HCT116 (cell line): ENCODE results near the gene SPDEF. TPM values are rescaled to one million over a fixed set of nuclear protein-coding genes. Genes with fewer than 3 reads are reported as not detected.

ENCODE experiments used
- ATAC-seq: fragments of 200-7000 bp; cut with Tn5 transposase; 2 replicates; pipeline ENCODE4 v1.9.1; 2020; ENCODE audit warnings: mild to moderate bottlenecking, moderate library complexity
- BruUV-seq: library from RNA; stranded (reverse); fragments of 400-500 nt; replicated peaks from 2 replicates; lab custom pipeline; 2021; lab: Mats Ljungman, UMichigan
- CTCF ChIA-PET: fragments of 300-600 bp; sonication (Branson Sonifier 250); formaldehyde crosslinking; loops from one replicate; lab custom pipeline; 2021; ENCODE audit warnings: antibody characterized with exemption; lab: Charles Lee
- POLR2A ChIA-PET: fragments of 300-600, 350-600 bp; sonication (Branson Sonifier 250); formaldehyde crosslinking; loops from one replicate; lab custom pipeline; 2021; ENCODE audit warnings: antibody characterized with exemption; lab: Charles Lee
- RAD21 ChIA-PET, 2 experiments: fragments of 300-600 bp; sonication (Branson Sonifier 250); formaldehyde crosslinking; loops; one replicate each; lab custom pipeline; 2023; ENCODE audit warnings: low total read pairs in 2 of 2; ENCODE audit not compliant: uncharacterized antibody in 2 of 2, unreplicated experiment in 2 of 2, low non-redundant PET in 1 of 2; lab: Charles Lee
- DNase-seq: peaks from one replicate; pipeline ENCODE4 v3.0.0-alpha.2; 2010; ENCODE audit warnings: low read depth, low spot score
- H2AFZ ChIP-seq: fragments of 200-600 bp; shearing (Covaris generic), sonication (generic); 2 replicates; pipeline ENCODE4 v1.6.1; 2017; ENCODE audit warnings: low read depth, mixed run types, mixed read lengths, antibody characterized with exemption, low read length; ENCODE audit not compliant: poor library complexity, severe bottlenecking
- H3K27ac ChIP-seq: 2 replicates; pipeline ENCODE4 v1.5.1; 2012; ENCODE audit warnings: low read depth, low read length
- H3K27me3 ChIP-seq: fragments of 200-600 bp; sonication (generic); 2 replicates; pipeline ENCODE4 v1.6.1; 2016; ENCODE audit warnings: mixed run types, low read length, mixed read lengths; ENCODE audit not compliant: insufficient read depth
- H3K36me3 ChIP-seq, 2 experiments: fragments of 200-500 bp in 1 of 2; fragments of 200-600 bp in 1 of 2; sonication (Bioruptor generic) in 1 of 2; sonication (generic) in 1 of 2; 2 replicates each; pipeline versions ENCODE4 v1.5.1 to v1.6.1; 2014 to 2016; ENCODE audit warnings: low read length in 2 of 2, inconsistent platforms in 1 of 2, mixed read lengths in 1 of 2, mixed run types in 1 of 2; ENCODE audit not compliant: insufficient read depth in 2 of 2, control insufficient read depth in 1 of 2
- H3K4me1 ChIP-seq, 2 experiments: fragments of 200-600 bp in 1 of 2; sonication (generic) in 1 of 2; 2 replicates each; pipeline versions ENCODE4 v1.5.1 to v1.6.1; 2012 to 2017; ENCODE audit warnings: low read length in 2 of 2, inconsistent platforms in 1 of 2, mild to moderate bottlenecking in 1 of 2, mixed read lengths in 1 of 2, mixed run types in 1 of 2, moderate library complexity in 1 of 2; ENCODE audit not compliant: insufficient read depth in 2 of 2, control insufficient read depth in 1 of 2
- H3K4me2 ChIP-seq: fragments of 200-600 bp; sonication (generic); 2 replicates; pipeline ENCODE4 v1.6.1; 2017; ENCODE audit warnings: mixed run types, low read length, mixed read lengths
- H3K4me3 ChIP-seq, 2 experiments: fragments of 200-600 bp in 1 of 2; sonication (generic) in 1 of 2; replicated peaks in 1 of 2; 2 replicates each; pipeline ENCODE4 v1.5.1; 2011 to 2016; ENCODE audit warnings: low read length in 2 of 2, control low read depth in 1 of 2, low read depth in 1 of 2, mild to moderate bottlenecking in 1 of 2, mixed read lengths in 1 of 2, mixed run types in 1 of 2
- H3K79me2 ChIP-seq: fragments of 200-600 bp; sonication (generic); 2 replicates; pipeline ENCODE4 v1.6.1; 2017; ENCODE audit warnings: mild to moderate bottlenecking, mixed run types, low read length, moderate library complexity, mixed read lengths; ENCODE audit not compliant: insufficient read depth
- H3K9ac ChIP-seq: fragments of 200-600 bp; sonication (generic); 2 replicates; pipeline ENCODE4 v1.6.1; 2016; ENCODE audit warnings: low read length, mixed read lengths
- H3K9me2 ChIP-seq: fragments of 200-600 bp; sonication (generic), shearing (Covaris generic); 2 replicates; pipeline ENCODE4 v1.6.1; 2017; ENCODE audit warnings: mixed run types, mild to moderate bottlenecking, moderate library complexity; ENCODE audit not compliant: insufficient read depth
- H3K9me3 ChIP-seq, 2 experiments: fragments of 200-500 bp in 1 of 2; fragments of 200-600 bp in 1 of 2; sonication (Bioruptor generic) in 1 of 2; sonication (generic) in 1 of 2; 2 replicates each; pipeline ENCODE4 v1.6.1; 2014 to 2017; ENCODE audit warnings: low read length in 2 of 2, mixed read lengths in 2 of 2, inconsistent platforms in 1 of 2, low read depth in 1 of 2, mild to moderate bottlenecking in 1 of 2, mixed run types in 1 of 2, moderate library complexity in 1 of 2; ENCODE audit not compliant: control insufficient read depth in 1 of 2, insufficient read depth in 1 of 2
- H4K20me1 ChIP-seq: fragments of 200-600 bp; sonication (generic), shearing (Covaris generic); 2 replicates; pipeline ENCODE4 v1.6.1; 2017; ENCODE audit warnings: mixed run types, mild to moderate bottlenecking, moderate library complexity; ENCODE audit not compliant: insufficient read depth
- ATF3 ChIP-seq: IDR thresholded peaks from 2 replicates; pipeline ENCODE4 v1.6.1; 2012
- CBX3 ChIP-seq: IDR thresholded peaks from 2 replicates; pipeline ENCODE4 v1.6.1; 2012; ENCODE audit warnings: low read depth
- CTCF ChIP-seq, 3 experiments: fragments of 200-600 bp in 1 of 3; sonication (generic) in 1 of 3; IDR thresholded peaks in 2 of 3; conservative IDR thresholded peaks in 1 of 3; 2 replicates each; pipeline ENCODE4 v1.5.1; 2012 to 2017; ENCODE audit warnings: low read depth in 2 of 3, low read length in 2 of 3, antibody characterized with exemption in 1 of 3, borderline replicate concordance in 1 of 3, control low read depth in 1 of 3, mild to moderate bottlenecking in 1 of 3, mixed read lengths in 1 of 3, mixed run types in 1 of 3, moderate library complexity in 1 of 3; ENCODE audit not compliant: insufficient read depth in 1 of 3
- ELF1 ChIP-seq: IDR thresholded peaks from 2 replicates; pipeline ENCODE4 v1.6.1; 2012; ENCODE audit warnings: low read depth, borderline replicate concordance
- EZH2 ChIP-seq: fragments of 200-600 bp; sonication (generic); IDR thresholded peaks from 2 replicates; pipeline ENCODE4 v1.6.1; 2017; ENCODE audit warnings: antibody characterized with exemption, mixed run types
- EZH2phosphoT487 ChIP-seq: fragments of 200-600 bp; IDR thresholded peaks from 2 replicates; pipeline ENCODE4 v1.6.1; 2018; ENCODE audit warnings: antibody characterized with exemption, borderline replicate concordance
- JUND ChIP-seq: IDR thresholded peaks from 2 replicates; pipeline ENCODE4 v1.6.1; 2012
- YY1 ChIP-seq: IDR thresholded peaks from 2 replicates; pipeline ENCODE4 v1.6.1; 2011; ENCODE audit warnings: low read length, low read depth, moderate library complexity, mild to moderate bottlenecking; ENCODE audit not compliant: insufficient replicate concordance; ENCODE audit errors: extremely low read depth
- ZNF274 ChIP-seq: fragments of 200-500 bp; sonication (Bioruptor generic); IDR thresholded peaks from 2 replicates; pipeline ENCODE4 v1.6.1; 2014; ENCODE audit warnings: mild to moderate bottlenecking, low read depth, low read length, inconsistent platforms
- intact Hi-C: fragments of 100-400 bp; cut with micrococcal nuclease; formaldehyde crosslinking; loops from 2 replicates; pipeline ENCODE4 v1.10.0; 2022
- total RNA-seq: library from RNA; stranded (reverse); gene quantifications from one replicate; pipeline ENCODE4 v1.2.1, GENCODE V29; 2021; ENCODE audit not compliant: unreplicated experiment
- TF ChIP-seq, protein P1 (sequence below): IDR thresholded peaks from 2 replicates; pipeline ENCODE4 v1.6.1; 2011; ENCODE audit warnings: mild to moderate bottlenecking, low read length, moderate library complexity; ENCODE audit not compliant: insufficient replicate concordance; ENCODE audit errors: extremely low read depth
- TF ChIP-seq, protein P2 (sequence below): IDR thresholded peaks from 2 replicates; pipeline ENCODE4 v1.6.1; 2012
- TF ChIP-seq, protein P3 (sequence below): IDR thresholded peaks from 2 replicates; pipeline ENCODE4 v1.6.1; 2012; ENCODE audit warnings: low read depth

SPDEF gene
- total RNA-seq, 1 experiment from 2014 or later, result 0.39 TPM

GRCh38 chr6:34525431-34526175, 30.5 kb downstream of the SPDEF start:
- no peak overlapping the region for H3K27ac ChIP-seq
- ChIA-PET RAD21 (no interaction called here), POLR2A (no interaction called here), CTCF (interaction anchor here (0.7 kb wide), 1 partner anchor 83 kb away, joined by 3 read pairs; no protein-coding TSS in a partner anchor)
- H3K4me2 ChIP-seq, result no peak overlapping the region
- H3K36me3 ChIP-seq, result no peaks in the 10 kb centered on the region
- no peaks in the 10 kb centered on the region for H3K9me2 ChIP-seq
- BruUV-seq, result no TSS peak
- no peak for DNase-seq
- H3K79me2 ChIP-seq, result no peaks in the 10 kb centered on the region
- no peak overlapping the region for H3K4me3 ChIP-seq
- no peak overlapping the region for H2AFZ ChIP-seq
- peaks cover 10 to 14% of the 10 kb centered on the region in 2 experiments; a peak in 3 of 4 replicates for H3K4me1 ChIP-seq
- intact Hi-C loops, result no loop called here
- H3K9me3 ChIP-seq, result no peaks in the 10 kb centered on the region
- TF ChIP-seq, protein P1, sequence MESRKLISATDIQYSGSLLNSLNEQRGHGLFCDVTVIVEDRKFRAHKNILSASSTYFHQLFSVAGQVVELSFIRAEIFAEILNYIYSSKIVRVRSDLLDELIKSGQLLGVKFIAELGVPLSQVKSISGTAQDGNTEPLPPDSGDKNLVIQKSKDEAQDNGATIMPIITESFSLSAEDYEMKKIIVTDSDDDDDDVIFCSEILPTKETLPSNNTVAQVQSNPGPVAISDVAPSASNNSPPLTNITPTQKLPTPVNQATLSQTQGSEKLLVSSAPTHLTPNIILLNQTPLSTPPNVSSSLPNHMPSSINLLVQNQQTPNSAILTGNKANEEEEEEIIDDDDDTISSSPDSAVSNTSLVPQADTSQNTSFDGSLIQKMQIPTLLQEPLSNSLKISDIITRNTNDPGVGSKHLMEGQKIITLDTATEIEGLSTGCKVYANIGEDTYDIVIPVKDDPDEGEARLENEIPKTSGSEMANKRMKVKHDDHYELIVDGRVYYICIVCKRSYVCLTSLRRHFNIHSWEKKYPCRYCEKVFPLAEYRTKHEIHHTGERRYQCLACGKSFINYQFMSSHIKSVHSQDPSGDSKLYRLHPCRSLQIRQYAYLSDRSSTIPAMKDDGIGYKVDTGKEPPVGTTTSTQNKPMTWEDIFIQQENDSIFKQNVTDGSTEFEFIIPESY, result no peak
- TF ChIP-seq ZNF274 (no peak), EZH2phosphoT487 (no peak), CBX3 (no peak), YY1 (no peak), CTCF (IDR thresholded peaks at IDR 0.05 in 2 of 3, conservative IDR thresholded peaks at IDR 0.05 in 1 of 3; ENCODE audit: borderline replicate concordance in 1 of 3, insufficient read depth in 1 of 3, low read depth in 2 of 3, low read length in 2 of 3) (no peak), JUND (no peak), ELF1 (no peak), EZH2 (no peak), ATF3 (no peak)
- TF ChIP-seq, protein P2, sequence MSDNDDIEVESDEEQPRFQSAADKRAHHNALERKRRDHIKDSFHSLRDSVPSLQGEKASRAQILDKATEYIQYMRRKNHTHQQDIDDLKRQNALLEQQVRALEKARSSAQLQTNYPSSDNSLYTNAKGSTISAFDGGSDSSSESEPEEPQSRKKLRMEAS, result no peak
- TF ChIP-seq, protein P3, sequence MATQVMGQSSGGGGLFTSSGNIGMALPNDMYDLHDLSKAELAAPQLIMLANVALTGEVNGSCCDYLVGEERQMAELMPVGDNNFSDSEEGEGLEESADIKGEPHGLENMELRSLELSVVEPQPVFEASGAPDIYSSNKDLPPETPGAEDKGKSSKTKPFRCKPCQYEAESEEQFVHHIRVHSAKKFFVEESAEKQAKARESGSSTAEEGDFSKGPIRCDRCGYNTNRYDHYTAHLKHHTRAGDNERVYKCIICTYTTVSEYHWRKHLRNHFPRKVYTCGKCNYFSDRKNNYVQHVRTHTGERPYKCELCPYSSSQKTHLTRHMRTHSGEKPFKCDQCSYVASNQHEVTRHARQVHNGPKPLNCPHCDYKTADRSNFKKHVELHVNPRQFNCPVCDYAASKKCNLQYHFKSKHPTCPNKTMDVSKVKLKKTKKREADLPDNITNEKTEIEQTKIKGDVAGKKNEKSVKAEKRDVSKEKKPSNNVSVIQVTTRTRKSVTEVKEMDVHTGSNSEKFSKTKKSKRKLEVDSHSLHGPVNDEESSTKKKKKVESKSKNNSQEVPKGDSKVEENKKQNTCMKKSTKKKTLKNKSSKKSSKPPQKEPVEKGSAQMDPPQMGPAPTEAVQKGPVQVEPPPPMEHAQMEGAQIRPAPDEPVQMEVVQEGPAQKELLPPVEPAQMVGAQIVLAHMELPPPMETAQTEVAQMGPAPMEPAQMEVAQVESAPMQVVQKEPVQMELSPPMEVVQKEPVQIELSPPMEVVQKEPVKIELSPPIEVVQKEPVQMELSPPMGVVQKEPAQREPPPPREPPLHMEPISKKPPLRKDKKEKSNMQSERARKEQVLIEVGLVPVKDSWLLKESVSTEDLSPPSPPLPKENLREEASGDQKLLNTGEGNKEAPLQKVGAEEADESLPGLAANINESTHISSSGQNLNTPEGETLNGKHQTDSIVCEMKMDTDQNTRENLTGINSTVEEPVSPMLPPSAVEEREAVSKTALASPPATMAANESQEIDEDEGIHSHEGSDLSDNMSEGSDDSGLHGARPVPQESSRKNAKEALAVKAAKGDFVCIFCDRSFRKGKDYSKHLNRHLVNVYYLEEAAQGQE, result no peak
- ATAC-seq, result no peak
- H4K20me1 ChIP-seq, result no peaks in the 10 kb centered on the region
- H3K9ac ChIP-seq, result no peak overlapping the region
- no peaks in the 10 kb centered on the region for H3K27me3 ChIP-seq
